PC-3 (cell line): Measurements from ENCODE around the gene ACAP1. TPM values are rescaled to one million over a fixed set of nuclear protein-coding genes. Genes with fewer than 3 reads are reported as not detected.

Experiments used
- ATAC-seq: fragments of 200-7000 bp; cut with Tn5 transposase; 2 replicates; pipeline ENCODE4 v1.9.1; 2020; ENCODE audit warnings: mild to moderate bottlenecking, moderate library complexity
- BruUV-seq: library from RNA; stranded (reverse); fragments of 400-500 nt; replicated peaks from 2 replicates; lab custom pipeline; 2021; lab: Mats Ljungman, UMichigan
- CTCF ChIA-PET: fragments of 300-600 bp; sonication (Branson Sonifier 250); formaldehyde crosslinking; loops from one replicate; lab custom pipeline; 2022; ENCODE audit warnings: antibody characterized with exemption; lab: Charles Lee
- POLR2A ChIA-PET: fragments of 300-600 bp; sonication (Branson Sonifier 250); formaldehyde crosslinking; loops from one replicate; lab custom pipeline; 2022; ENCODE audit warnings: antibody characterized with exemption; ENCODE audit not compliant: unreplicated experiment; lab: Charles Lee
- DNase-seq: peaks from one replicate; pipeline ENCODE4 v3.0.0-alpha.2; 2015
- H2AFZ ChIP-seq: fragments of 300-600 bp; sonication (generic); 2 replicates; pipeline ENCODE4 v1.6.0; 2016; ENCODE audit warnings: antibody characterized with exemption, low read length
- H3F3A ChIP-seq: fragments of 300-600 bp; sonication (generic); one replicate; pipeline ENCODE4 v1.6.0; 2017; ENCODE audit warnings: antibody characterized with exemption, low read length, control low read depth, mild to moderate bottlenecking; ENCODE audit not compliant: unreplicated experiment
- H3K27ac ChIP-seq: fragments of 300-600 bp; sonication (generic); 2 replicates; pipeline ENCODE4 v1.5.1; 2016; ENCODE audit warnings: mild to moderate bottlenecking, low read length
- H3K27me3 ChIP-seq: fragments of 300-600 bp; sonication (generic); 2 replicates; pipeline ENCODE4 v1.6.1; 2016; ENCODE audit warnings: low read length, mixed read lengths
- H3K36me3 ChIP-seq: fragments of 300-600 bp; sonication (generic); 2 replicates; pipeline ENCODE4 v1.6.1; 2016; ENCODE audit warnings: low read depth, mixed run types, low read length, mixed read lengths
- H3K4me1 ChIP-seq: fragments of 300-600 bp; sonication (generic); 2 replicates; pipeline ENCODE4 v1.5.1; 2016; ENCODE audit warnings: low read length; ENCODE audit not compliant: insufficient read depth
- H3K4me2 ChIP-seq: fragments of 300-600 bp; sonication (generic); 2 replicates; pipeline ENCODE4 v1.6.0; 2016; ENCODE audit warnings: low read length
- H3K4me3 ChIP-seq: fragments of 300-600 bp; sonication (generic); 2 replicates; pipeline ENCODE4 v1.5.1; 2016; ENCODE audit warnings: mild to moderate bottlenecking, low read length, mixed read lengths
- H3K79me2 ChIP-seq: fragments of 300-600 bp; sonication (generic); 2 replicates; pipeline ENCODE4 v1.6.1; 2017; ENCODE audit warnings: low read length, mixed read lengths
- H3K9ac ChIP-seq: fragments of 300-600 bp; sonication (generic); 2 replicates; pipeline ENCODE4 v1.6.0; 2016; ENCODE audit warnings: mild to moderate bottlenecking, low read length
- H3K9me2 ChIP-seq: fragments of 300-600 bp; sonication (generic); replicated peaks from 2 replicates; pipeline ENCODE4 v1.6.1; 2016; ENCODE audit warnings: mixed run types, low read length, mixed read lengths
- H3K9me3 ChIP-seq: fragments of 300-600 bp; sonication (generic); 2 replicates; pipeline ENCODE4 v1.6.1; 2016; ENCODE audit warnings: low read length, mixed read lengths
- H4K20me1 ChIP-seq: fragments of 300-600 bp; sonication (generic); 2 replicates; pipeline ENCODE4 v1.6.1; 2016; ENCODE audit warnings: low read length, mixed read lengths
- EZH2 ChIP-seq: fragments of 300-600 bp; sonication (generic); IDR thresholded peaks from one replicate; pipeline ENCODE4 v1.6.1; 2017; ENCODE audit warnings: antibody characterized with exemption, mild to moderate bottlenecking, low read length; ENCODE audit not compliant: unreplicated experiment
- EZH2phosphoT487 ChIP-seq: fragments of 300-600 bp; sonication (generic); IDR thresholded peaks from 2 replicates; pipeline ENCODE4 v1.6.1; 2018; ENCODE audit warnings: mild to moderate bottlenecking, antibody characterized with exemption, low read length, borderline replicate concordance
- intact Hi-C: fragments of 100-400 bp; cut with micrococcal nuclease; formaldehyde crosslinking; loops from 2 replicates; pipeline ENCODE4 v1.9.0; 2023
- total RNA-seq: library from RNA; depleted of rRNA; stranded (reverse); fragments of >200 nt; gene quantifications from 2 replicates; pipeline ENCODE4 v1.2.3, GENCODE V29; 2014
- TF ChIP-seq, protein P1 (sequence below): fragments of 300-600 bp; sonication (generic); conservative IDR thresholded peaks from 2 replicates; pipeline ENCODE4 v1.5.1; 2017; ENCODE audit warnings: antibody characterized with exemption, low read depth, mild to moderate bottlenecking, low read length

The ACAP1 gene
- total RNA-seq, 1 experiment from 2014 or later: not detected

DNA sequence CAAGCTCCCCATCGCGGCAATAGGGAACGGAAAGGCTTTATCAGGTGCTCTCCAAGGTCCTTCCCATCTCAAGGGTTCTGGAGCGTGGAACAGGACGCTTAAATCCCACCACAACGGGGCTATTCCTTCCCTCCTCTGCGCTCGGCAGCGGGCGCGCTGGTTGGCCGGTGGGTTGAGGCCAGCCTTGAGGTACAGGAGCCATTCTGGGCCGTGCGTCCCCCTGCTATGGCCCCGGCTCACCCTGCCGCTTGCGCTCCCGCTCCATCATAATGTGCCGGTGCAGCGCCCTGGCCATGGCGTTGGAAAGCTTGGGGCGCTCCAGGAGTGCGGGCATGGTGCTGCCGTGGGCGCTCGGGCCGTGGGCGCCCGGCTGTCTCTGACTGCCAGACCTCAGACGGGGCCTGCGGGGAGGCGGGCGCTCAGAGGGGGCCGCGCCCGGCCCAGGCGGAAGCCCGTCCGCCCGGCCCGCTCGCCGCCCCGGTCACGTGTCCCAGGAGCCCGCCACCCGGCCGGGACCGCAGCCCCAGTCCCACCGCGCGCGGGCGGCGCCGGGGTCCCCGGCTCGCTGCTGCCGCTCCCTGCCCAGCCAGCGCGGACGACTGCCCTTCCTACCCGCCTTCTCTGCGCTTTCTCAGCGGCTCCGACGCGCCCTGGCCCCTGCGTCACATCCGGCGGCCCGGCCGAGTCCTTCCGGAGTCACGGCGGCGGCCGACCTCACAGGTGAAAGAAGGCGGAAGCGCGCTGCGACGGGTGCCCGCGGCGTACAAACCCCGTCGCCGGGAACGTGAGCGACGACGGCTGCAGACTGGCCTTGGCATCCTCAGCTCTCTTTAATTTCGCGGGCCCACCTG lies 21.4 kb upstream of the ACAP1 start, which contains the start of gene GPS2:
Gene GPS2, minus strand, starts transcription at position 642 of the 851 bp plus-strand sequence. Its CDS starts 308 bp downstream, at position 334.
- no peaks in the 10 kb centered on the region for H3K27me3 ChIP-seq
- H3K9me3 ChIP-seq: no peaks in the 10 kb centered on the region
- H3K27ac ChIP-seq: peak within 1 kb of the TSS; percentile 58
- ATAC-seq: peak; percentile 82
- H2AFZ ChIP-seq: peak within 1 kb of the TSS; percentile 72
- peak within 1 kb of the TSS; percentile 84 for H3K9ac ChIP-seq
- DNase-seq: peak; percentile 83
- no TSS peak for BruUV-seq
- ChIA-PET POLR2A (interaction anchor here (0.5 kb wide), 1 partner anchor 46 kb away, joined by 16 read pairs; no protein-coding TSS in a partner anchor), CTCF (no interaction called here)
- H3F3A ChIP-seq: peaks cover 12% of the 10 kb centered on the region
- H3K4me2 ChIP-seq: peak within 1 kb of the TSS; percentile 96
- peak within 1 kb of the TSS; percentile 86 for H3K4me3 ChIP-seq
- H3K79me2 ChIP-seq: peaks cover 26% of the 10 kb centered on the region
- peaks cover 33% of the 10 kb centered on the region for H4K20me1 ChIP-seq
- TF ChIP-seq EZH2phosphoT487: no peak
- TF ChIP-seq, protein P1, sequence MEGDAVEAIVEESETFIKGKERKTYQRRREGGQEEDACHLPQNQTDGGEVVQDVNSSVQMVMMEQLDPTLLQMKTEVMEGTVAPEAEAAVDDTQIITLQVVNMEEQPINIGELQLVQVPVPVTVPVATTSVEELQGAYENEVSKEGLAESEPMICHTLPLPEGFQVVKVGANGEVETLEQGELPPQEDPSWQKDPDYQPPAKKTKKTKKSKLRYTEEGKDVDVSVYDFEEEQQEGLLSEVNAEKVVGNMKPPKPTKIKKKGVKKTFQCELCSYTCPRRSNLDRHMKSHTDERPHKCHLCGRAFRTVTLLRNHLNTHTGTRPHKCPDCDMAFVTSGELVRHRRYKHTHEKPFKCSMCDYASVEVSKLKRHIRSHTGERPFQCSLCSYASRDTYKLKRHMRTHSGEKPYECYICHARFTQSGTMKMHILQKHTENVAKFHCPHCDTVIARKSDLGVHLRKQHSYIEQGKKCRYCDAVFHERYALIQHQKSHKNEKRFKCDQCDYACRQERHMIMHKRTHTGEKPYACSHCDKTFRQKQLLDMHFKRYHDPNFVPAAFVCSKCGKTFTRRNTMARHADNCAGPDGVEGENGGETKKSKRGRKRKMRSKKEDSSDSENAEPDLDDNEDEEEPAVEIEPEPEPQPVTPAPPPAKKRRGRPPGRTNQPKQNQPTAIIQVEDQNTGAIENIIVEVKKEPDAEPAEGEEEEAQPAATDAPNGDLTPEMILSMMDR: no peak
- no peak for TF ChIP-seq EZH2
- H3K4me1 ChIP-seq: peaks cover 17% of the 10 kb centered on the region; the same call in 1 of the 2 replicates
- intact Hi-C loops: no loop called here
- no peaks in the 10 kb centered on the region for H3K9me2 ChIP-seq
- H3K36me3 ChIP-seq: peaks cover 26% of the 10 kb centered on the region

DNA sequence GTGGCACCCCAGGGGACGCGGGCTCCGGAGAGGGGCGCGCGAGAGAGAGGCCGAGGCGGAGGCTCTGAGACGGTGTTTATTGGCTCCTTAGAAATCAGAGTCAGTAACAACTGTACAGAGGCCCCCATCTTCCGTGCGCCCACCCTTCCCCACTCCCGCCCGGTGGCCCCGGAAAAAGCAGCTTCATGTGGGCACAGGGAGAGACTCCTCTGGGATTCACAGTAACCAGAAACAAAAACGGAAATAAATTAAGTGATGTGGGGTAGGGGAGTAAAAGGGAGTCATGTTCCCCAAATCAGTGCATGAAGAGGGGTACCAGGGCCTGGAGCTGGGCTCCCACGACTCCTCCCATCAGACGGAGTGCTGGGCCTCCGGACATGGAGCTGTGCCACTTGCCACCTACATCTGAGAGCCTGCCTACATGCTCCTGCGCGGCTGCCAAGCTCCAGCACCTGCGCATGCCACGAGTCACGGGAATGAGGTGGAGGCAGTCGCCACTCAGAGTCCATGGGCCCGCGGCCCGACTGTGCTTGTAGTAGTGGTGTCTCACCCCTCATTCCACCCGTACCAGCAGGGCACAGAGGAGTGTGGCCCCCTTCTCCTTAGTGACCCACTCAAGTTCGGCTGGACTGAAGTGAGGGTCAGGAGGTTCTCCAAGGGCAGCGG lies 20.6 kb upstream of the ACAP1 start:
- no TSS peak for BruUV-seq
- H3K9ac ChIP-seq: peak overlapping the region; percentile 84
- peak overlapping the region; percentile 96 for H3K4me2 ChIP-seq
- intact Hi-C loops: no loop called here
- POLR2A ChIA-PET: no interaction called here
- DNase-seq: peak; percentile 2
- H3K79me2 ChIP-seq: peaks cover 18% of the 10 kb centered on the region
- H4K20me1 ChIP-seq: peaks cover 26% of the 10 kb centered on the region
- H2AFZ ChIP-seq: peak overlapping the region; percentile 72
- peak overlapping the region; percentile 86 for H3K4me3 ChIP-seq
- H3F3A ChIP-seq: peaks cover 12% of the 10 kb centered on the region
- H3K36me3 ChIP-seq: peaks cover 18% of the 10 kb centered on the region
- CTCF ChIA-PET: no interaction called here
- H3K4me1 ChIP-seq: peaks cover 9% of the 10 kb centered on the region; the same call in 1 of the 2 replicates
- no peak for ATAC-seq
- TF ChIP-seq EZH2phosphoT487 (no peak), EZH2 (no peak)
- TF ChIP-seq, protein P1: no peak
- H3K27ac ChIP-seq: peak overlapping the region; percentile 58
- no peaks in the 10 kb centered on the region for H3K9me3 ChIP-seq
- no peaks in the 10 kb centered on the region for H3K9me2 ChIP-seq
- no peaks in the 10 kb centered on the region for H3K27me3 ChIP-seq
